HG02943 (cell line): ENCODE results near the gene C2.
"Not testable (repeated sequence)": the region's sequence is repeated elsewhere in the genome, so short reads cannot be mapped to it uniquely, and the experiment has no call there.

Experiments used
- ATAC-seq: cut with Tn5 transposase; IDR thresholded peaks from one replicate; pipeline ENCODE4 v1.9.1; 2021; ENCODE audit warnings: mild to moderate bottlenecking, low read depth, moderate library complexity; ENCODE audit not compliant: unreplicated experiment

Gene C2

DNA sequence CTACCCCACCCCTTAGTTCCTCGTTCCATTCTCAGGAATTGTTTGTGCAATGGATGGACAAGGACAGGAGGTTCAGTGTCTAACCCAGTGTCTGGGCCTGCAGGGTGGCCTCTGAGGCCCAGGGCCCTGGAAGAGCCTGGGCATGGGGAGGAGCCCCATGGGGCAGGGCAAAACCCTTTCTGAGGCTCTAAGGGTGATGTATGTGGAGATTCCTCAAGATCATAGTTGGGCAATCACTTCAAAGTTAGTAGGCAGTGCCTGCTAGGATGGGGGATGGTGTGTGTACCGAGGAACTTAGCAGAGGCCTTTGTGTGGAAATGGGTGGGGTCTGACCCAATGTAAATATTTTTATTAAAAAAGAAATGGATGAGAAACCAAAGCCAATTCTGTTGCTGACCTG lies 6.7 kb upstream of the C2 start:
- ATAC-seq, result no peak

GRCh38 chr6:31922942-31923341 lies 4.6 kb upstream of the C2 start:
- ATAC-seq, result no peak

- no peak for ATAC-seq
Measured at GRCh38 chr6:31927863-31928671, 550 bp downstream of the C2 start.

GRCh38 chr6:31928672-31928939 lies 1.1 kb downstream of the C2 start:
- no peak for ATAC-seq

- ATAC-seq, result no peak
Measured at GRCh38 chr6:31930962-31931361, 3.4 kb downstream of the C2 start.

DNA sequence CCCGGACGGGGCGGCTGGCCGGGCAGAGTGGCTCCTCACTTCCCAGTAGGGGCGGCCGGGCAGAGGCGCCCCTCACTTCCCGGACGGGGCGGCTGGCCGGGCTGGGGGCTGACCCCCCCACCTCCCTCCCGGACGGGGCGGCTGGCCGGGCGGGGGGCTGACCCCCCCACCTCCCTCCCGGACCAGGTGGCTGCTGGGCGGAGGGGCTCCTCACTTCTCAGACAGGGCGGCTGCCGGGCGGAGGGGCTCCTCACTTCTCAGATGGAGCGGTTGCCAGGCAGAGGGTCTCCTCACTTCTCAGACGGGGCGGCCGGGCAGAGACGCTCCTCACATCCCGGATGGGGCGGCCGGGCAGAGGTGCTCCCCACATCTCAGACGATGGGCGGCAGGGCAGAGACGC lies 4.6 kb downstream of the C2 start:
- ATAC-seq, result not testable (repeated sequence)

- ATAC-seq, result no peak
Measured at GRCh38 chr6:31933537-31933936, 6.0 kb downstream of the C2 start.

- no peak for ATAC-seq
Measured at GRCh38 chr6:31935021-31935420, 7.5 kb downstream of the C2 start.

DNA sequence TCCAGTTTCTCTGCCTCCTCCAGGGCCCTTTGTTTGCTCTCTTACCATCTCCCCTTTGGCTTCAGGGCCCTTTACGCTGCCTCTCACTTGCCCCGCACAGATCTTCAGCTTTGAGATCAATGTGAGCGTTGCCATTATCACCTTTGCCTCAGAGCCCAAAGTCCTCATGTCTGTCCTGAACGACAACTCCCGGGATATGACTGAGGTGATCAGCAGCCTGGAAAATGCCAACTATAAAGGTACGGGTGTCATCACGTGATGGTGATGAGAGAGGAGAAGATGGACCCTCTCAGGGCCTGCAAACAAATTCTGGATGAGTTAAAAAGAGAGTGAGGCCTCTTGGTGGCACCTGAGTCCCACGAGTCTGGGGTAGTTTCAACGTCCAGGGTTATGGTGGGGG lies 8.3 kb downstream of the C2 start:
- ATAC-seq, result no peak

GRCh38 chr6:31940256-31940664 lies 12.7 kb downstream of the C2 start:
- ATAC-seq, result no peak

DNA sequence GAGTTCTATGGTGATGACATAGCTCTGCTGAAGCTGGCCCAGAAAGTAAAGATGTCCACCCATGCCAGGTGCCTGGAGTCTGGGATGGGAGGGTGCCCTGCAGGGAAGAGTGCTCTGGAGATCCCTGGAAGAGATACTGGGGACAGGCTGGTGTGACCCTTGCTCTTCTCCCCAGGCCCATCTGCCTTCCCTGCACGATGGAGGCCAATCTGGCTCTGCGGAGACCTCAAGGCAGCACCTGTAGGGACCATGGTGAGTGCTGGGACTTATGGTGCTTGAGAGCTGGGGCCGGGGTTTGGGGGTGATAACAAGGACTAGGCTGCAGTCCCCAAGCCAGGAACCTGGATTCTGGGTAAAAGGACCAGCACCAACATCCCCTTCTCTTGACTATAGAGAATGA lies 16.2 kb downstream of the C2 start:
- ATAC-seq, result no peak

- no peak for ATAC-seq
Measured at GRCh38 chr6:31945154-31945506, 17.6 kb downstream of the C2 start.

GRCh38 chr6:31945507-31946369 lies 18.2 kb downstream of the C2 start, which contains the start of gene CFB:
Gene CFB, plus strand, starts transcription at chr6:31946095. Its CDS starts 127 bp downstream, at chr6:31946222.
- no peak for ATAC-seq

- ATAC-seq, result no peak
Measured at GRCh38 chr6:31946370-31946885, 18.9 kb downstream of the C2 start.

GRCh38 chr6:31947070-31947675 lies 19.7 kb downstream of the C2 start:
- no peak for ATAC-seq

DNA sequence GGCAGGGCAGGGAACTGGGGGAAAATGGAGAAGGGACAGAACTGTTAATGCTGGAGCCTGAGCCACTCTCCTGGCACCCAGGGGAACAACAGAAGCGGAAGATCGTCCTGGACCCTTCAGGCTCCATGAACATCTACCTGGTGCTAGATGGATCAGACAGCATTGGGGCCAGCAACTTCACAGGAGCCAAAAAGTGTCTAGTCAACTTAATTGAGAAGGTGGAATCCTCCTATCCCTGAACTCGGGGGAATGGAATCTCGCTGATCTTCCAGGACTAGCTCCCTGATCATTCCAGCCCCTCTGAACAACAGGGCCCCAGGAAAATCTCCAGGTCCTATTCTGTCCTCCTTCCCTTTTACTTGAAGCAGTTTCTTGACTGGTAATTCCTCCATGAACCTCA lies 20.3 kb downstream of the C2 start:
- no peak for ATAC-seq

- ATAC-seq, result no peak
Measured at GRCh38 chr6:31948306-31948705, 20.8 kb downstream of the C2 start.

GRCh38 chr6:31948753-31949413 lies 21.4 kb downstream of the C2 start:
- ATAC-seq, result no peak

DNA sequence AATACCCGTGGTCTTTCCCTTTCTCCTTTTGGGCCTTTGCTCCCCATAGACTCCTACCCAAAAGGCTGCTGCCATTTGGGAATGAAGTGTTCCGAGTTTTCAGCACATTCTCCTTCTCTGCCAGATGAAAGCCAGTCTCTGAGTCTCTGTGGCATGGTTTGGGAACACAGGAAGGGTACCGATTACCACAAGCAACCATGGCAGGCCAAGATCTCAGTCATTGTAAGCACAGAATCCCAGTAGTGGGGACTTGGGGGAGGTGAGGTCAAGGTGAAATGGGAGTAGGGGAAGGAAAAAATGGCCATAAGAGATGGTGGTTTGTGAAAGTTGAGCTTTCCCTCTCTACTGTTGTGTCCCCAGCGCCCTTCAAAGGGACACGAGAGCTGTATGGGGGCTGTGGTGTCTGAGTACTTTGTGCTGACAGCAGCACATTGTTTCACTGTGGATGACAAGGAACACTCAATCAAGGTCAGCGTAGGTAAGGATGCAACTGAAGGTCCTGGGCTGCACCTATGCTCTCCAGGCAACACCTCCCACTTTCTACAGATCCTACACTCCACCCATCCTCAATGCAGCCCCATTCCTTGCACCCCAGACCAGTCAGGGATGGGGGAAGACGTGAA lies 22.5 kb downstream of the C2 start:
- no peak for ATAC-seq

DNA sequence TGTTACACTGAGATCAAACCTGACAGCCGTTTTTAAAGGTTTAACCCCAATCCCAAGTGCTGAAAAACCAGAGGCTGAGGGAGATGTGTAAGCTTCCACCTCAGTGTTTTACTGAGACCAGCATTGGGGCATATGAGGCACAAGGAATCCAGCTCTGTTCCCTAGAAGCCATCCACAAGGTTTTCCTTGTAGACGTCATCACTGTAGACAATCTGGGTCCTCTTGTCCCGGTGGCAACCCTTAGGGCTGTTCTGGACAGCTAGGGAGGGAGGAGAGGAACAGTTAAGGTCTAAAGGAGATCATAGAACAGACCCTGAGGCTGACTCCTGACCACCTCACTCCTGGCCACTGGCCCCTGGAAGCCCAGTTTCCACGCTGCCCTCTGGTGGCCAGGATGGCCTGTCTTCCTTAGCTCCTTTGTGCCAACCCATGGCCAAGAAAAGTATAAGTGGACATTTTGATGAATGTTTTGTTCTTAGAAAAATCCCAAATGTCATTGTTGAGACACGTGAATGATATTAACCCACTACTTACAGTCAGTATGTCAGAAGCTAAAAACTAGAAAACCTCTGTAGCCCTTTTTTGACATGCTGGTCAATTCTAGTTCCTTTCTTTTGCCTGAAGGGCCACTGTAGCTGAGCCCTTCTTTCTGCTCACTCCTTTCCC lies 24.8 kb downstream of the C2 start:
- ATAC-seq, result no peak
